ENCODE results near the gene LARGE1.

Gene LARGE1

GRCh38 chr22:33357981-33358399, 562.3 kb downstream of the LARGE1 start:
- no peak for DNase-seq (ENCODE audit: low spot score)

DNA sequence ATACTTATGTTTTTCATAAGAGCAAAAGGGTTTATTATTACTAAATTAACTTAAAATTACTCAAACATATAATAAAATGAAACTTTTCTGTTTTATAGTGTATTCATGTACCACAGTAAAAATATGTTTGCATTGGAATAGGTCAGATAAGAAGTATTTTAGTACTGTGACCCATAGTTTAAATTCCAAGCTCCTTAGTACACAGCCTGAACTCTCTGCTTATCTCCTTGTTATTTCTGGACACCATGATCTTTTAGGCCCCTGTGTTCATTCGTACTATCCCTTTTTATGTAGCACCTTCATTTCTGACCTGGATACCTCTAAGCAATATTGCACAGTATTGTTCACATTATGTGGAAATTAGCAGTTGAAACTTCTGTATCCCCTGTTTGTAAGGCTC, 565.3 kb downstream of the LARGE1 start:
- DNase-seq (ENCODE audit: low spot score), result no peak

GRCh38 chr22:33353502-33353901, 566.8 kb downstream of the LARGE1 start:
- DNase-seq (ENCODE audit: low spot score), result no peak

DNA sequence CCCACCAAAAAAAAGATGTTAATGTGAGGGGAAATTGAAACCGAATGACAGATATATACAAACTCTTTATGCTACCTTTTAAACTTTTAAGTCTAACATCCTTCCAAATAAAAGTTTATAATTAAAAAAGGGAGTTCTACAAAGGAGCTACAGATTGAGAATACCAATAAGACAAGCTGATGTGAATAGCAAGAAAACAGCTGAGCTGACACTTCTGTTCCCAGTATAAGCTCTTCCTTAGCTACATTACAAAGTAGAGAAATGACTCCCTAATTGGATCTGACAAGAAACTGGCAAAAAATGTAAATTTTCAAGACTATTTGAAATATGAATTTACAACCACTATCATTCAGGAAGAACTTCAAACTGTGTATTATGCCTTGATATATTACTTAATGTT, 567.5 kb downstream of the LARGE1 start:
- DNase-seq (ENCODE audit: low spot score), result no peak

DNA sequence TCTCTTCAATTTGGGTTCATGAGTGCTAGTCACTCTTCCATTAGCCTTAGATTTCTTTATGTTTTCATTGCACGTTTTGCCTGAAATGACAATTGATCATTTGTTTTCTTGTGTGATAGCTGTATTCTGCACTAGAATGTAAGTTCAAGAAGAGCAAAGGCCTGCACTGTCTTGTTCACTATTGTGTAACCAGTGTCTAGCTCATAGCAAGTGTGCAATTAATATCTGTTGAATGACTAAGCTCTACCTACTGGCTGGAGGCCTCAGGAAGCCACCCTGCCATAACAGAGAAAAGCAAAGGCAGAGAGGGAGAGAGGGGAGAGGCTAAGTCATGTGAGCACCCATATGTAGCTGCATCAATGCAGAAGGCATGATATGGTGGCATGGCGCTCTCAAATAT, 569.3 kb downstream of the LARGE1 start:
- peak; percentile 73 for DNase-seq (ENCODE audit: low spot score)

GRCh38 chr22:33350491-33350890, 569.8 kb downstream of the LARGE1 start:
- DNase-seq (ENCODE audit: low spot score), result peak; percentile 96

- no peak for DNase-seq (ENCODE audit: low spot score)
Observed at GRCh38 chr22:33347002-33347401, 573.3 kb downstream of the LARGE1 start.

- no peak for DNase-seq (ENCODE audit: low spot score)
Observed at GRCh38 chr22:33341611-33342010, 578.7 kb downstream of the LARGE1 start.

- peak; percentile 80 for DNase-seq (ENCODE audit: low spot score)
Observed at GRCh38 chr22:33337524-33337923, 582.8 kb downstream of the LARGE1 start.

- DNase-seq (ENCODE audit: low spot score), result peak; percentile 88
Observed at GRCh38 chr22:33335611-33336279, 584.5 kb downstream of the LARGE1 start.

- no peak for DNase-seq (ENCODE audit: low spot score)
Observed at GRCh38 chr22:33332538-33332937, 587.7 kb downstream of the LARGE1 start.

- DNase-seq (ENCODE audit: low spot score), result no peak
Observed at GRCh38 chr22:33331017-33331416, 589.3 kb downstream of the LARGE1 start.

- DNase-seq (ENCODE audit: low spot score), result no peak
Observed at GRCh38 chr22:33330534-33330933, 589.7 kb downstream of the LARGE1 start.

DNA sequence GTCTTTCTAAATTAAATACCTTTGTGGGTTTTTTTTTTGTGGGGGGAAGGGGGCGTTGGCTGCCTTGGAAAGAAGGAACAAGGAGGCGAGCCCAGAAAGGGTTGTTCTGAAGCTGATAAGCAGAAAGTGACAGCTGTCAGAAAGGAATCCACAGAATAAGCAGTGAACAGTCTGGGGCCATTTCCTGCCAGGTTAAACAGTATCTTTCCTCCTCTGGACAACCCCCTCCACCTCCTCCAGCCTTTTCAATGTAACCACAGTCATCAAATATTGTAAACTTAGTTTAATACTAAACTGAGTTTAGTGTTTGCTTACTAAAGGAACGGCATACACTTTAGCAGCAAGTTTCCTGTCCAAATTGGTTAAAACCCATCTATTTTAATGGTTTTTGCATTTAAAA, 590.9 kb downstream of the LARGE1 start:
- peak; percentile 85 for DNase-seq (ENCODE audit: low spot score)

DNA sequence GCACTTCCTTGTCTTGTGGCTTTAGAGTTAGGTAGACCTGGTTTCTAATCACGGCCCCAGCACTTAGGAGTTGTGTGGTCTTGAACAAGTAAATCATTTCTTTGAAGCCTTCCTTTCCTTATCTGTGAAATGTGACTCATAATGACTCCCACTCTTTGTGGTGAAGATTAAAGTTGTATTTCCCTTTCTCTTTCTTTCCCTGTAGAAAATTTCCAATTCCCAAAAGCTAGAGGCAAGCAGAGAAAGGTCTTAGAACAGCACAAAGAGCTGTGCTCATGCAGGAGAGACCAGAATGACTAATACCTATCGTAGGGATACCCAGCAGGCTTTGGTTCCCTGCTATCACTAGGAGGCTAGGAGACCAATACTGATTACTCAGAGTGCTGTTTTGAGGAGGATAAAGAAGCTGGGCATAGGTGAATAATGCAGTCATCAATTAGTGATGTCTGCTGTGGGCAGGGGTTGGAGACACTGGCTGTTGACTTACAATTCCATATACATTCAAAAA, 591.4 kb downstream of the LARGE1 start:
- DNase-seq (ENCODE audit: low spot score), result peak; percentile 99

DNA sequence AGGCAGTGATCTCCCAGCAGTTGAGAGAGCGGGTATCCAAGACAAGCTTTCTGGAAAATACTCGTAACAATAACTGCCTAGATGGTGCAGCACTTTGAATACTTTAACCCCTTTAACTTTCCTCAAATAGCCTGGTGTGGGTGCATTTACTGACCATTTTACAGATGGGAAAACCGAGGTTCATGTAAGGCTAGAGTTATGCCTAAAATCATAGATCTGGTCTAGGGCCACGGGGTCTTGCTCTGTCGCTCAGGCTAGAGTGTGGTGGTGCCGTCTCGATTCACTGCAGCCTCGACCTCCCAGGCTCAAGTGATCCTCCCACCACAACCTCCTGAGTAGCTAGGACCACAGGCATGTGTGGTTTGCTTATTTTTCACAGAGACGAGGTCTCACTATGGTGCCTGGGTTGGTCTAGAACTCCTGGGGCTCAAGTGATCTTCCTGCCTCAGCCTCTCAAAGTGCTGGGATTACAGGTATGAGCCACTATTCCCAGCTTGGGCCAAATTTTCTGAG, 592.9 kb downstream of the LARGE1 start:
- DNase-seq (ENCODE audit: low spot score), result no peak

DNA sequence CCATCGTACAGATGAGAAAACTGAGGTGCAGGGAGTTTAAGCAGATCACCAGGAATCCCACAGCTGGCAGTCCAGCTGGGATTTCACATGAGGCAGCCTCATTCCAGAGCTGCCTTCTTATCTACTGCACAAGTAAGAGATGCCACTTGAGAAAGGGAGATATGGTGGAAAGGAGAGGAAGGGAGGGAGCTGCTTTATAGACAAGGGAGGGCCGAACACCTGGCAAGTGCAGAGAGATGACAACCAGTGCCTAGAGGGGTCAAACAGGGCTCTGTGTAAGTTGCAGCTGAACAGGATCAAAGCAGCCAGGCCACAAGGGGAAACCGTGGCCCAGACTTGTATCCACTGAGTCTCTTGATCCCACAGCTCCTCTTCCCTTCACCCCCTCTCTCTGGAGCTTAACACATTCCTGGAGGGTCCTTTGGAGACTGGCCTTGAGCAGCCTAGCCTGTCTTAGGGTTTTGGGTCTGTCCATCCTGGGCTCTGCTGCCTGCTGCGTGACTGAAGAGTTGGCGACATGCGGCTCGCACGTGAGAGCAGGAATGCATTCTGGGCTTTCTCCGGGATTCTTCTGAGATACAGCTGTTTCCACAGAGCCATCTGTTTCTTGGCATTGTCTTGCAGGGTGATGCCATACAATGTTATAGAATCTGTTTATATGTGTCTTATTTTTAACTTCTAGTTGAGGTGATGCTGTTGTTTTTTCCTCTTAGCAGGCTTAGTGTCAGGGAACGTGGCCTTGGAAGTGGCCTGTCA, 593.6 kb downstream of the LARGE1 start:
- no peak for DNase-seq (ENCODE audit: low spot score)

DNA sequence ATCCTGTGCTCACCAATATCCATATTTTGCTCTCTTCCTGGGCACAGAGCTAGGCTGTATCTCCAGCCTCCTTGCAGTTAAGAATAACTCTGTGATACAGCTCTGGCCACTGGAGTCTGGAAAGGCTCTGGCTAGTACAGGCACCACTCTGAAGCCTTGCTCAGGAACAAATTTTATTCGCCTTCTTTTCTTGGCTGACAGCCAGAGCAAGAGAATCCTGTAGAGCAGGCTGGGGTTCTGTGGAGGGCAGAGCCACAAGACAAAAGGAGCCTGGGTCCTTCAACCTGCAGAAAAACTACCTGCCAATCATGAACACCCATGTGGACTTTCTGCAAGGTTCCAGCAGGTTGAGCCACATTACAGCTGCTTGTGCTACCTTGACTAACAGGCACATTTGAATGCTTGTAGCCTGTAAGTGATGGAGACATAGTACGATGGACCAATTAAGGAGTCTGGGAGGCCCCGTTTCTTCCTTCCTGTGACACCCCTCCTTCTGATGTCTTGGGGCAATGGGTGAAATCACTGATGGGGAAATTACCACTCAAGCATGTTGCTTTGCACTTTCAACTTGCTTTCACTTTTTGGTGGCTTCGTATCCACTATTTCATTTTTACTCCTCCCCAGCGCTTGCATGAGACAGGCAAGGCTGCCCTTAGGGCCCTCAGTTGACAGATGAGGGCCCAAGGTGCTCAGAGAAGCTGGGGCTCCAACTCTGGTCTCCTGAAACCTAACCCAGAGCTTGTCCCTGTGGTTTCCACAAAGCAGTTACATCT, 594.9 kb downstream of the LARGE1 start:
- peak; percentile 27 for DNase-seq (ENCODE audit: low spot score)

GRCh38 chr22:33324228-33324627, 596.0 kb downstream of the LARGE1 start:
- no peak for DNase-seq (ENCODE audit: low spot score)

DNA sequence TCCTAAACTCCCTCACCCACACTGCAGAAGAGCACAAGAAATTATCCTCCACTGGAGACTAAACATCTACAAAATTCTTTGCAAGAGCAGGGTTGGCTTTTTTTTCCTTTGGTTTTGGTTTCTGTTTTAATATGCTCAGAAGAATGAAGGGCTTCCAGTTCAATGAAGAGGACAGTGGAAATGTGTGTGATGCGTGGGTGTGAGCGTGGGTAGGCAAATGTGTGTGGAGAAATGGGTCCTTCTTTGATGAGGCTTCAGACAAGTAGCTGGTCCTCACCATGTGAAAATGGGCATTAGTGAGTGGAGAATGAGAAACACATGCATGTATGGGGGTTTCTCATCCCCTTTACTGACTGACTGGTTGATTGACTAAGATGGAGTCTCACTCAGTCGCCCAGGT, 598.8 kb downstream of the LARGE1 start:
- no peak for DNase-seq (ENCODE audit: low spot score)

DNA sequence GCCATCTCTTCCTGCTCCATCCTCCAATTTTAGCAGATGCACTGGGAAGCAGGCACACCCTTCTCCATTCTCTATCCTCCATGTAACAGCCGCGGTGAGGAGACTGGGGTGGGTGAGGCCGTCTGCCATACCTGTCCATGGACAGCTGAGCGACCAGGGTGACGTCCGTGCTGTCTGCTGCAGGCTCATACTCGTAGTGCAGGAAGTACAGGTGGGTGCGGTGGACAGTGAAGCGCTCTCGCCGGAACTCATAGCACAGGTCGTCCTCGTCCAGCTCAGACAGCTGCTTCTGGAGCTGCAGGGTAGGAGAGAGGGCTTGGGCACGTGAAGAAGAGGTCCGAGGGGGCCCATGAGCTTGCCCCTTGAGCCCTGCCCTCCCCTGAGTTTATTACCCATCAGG, 604.3 kb downstream of the LARGE1 start:
- DNase-seq (ENCODE audit: low spot score), result no peak

DNA sequence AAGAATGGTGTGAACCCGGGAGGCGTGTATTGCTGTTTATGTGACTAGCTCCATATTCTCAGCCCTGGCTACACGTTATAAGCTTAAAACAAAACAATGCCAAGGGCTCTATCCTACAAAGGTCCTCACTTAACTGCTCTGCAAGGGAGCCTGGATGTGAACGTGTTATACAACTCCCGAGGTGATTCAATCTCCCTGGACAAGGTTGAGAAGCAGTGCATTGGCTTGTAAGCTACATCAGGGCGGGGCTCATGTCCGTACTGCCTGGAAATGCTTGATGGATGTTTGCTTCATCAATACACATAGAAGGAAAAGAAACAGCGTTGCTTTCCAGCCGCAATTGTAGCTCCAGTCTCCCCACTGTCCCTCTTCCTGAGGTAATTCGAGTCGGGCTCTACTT, 605.2 kb downstream of the LARGE1 start:
- no peak for DNase-seq (ENCODE audit: low spot score)

GRCh38 chr22:33314316-33314715, 606.0 kb downstream of the LARGE1 start:
- peak; percentile 84 for DNase-seq (ENCODE audit: low spot score)

Data from kidney tubule cell (primary cell).